ENCODE measurements around the gene DHRS7B. TPM values are rescaled to one million over a fixed set of nuclear protein-coding genes. Genes with fewer than 3 reads are reported as not detected.

DHRS7B gene
- total and polyA plus RNA-seq, 2 donors (not counting 1 experiment from before 2014, with no cell fraction given), result 15.5 to 21.5 TPM

- Histone ChIP-seq H4K20me1 (ENCODE audit: control insufficient read depth, extremely low read depth, insufficient read depth, low read length) (peaks cover 2% of the 10 kb centered on the region), H3K27ac (ENCODE audit: insufficient read depth, low read length) (no peak overlapping the region), H3K79me2 (ENCODE audit: control insufficient read depth, insufficient read depth, low read length) (peaks cover 85% of the 10 kb centered on the region), H3K27me3 (ENCODE audit: control insufficient read depth, insufficient read depth, low read length) (no peaks in the 10 kb centered on the region), H3K36me3 (ENCODE audit: control insufficient read depth, insufficient read depth, low read length) (peaks cover 8% of the 10 kb centered on the region), H2AFZ (ENCODE audit: low read length) (no peak overlapping the region), H3K4me3 (replicated peaks in 1 of 4; ENCODE audit: control extremely low read depth in 1 of 4, insufficient read depth in 1 of 4, low read depth in 3 of 4, low read length in 4 of 4) (no peak overlapping the region), H3K4me2 (ENCODE audit: extremely low read depth, insufficient read depth, low read length) (no peak overlapping the region), H3K4me1 (ENCODE audit: control insufficient read depth, extremely low read depth, insufficient read depth, low read length) (no peaks in the 10 kb centered on the region), H3K9ac (ENCODE audit: insufficient read depth, low read length) (no peak overlapping the region), H3K9me3 (ENCODE audit: control insufficient read depth, insufficient read depth, low read depth, low read length) (no peaks in the 10 kb centered on the region)
- TF ChIP-seq CTCF (conservative IDR thresholded peaks at IDR 0.05 in 1 of 2, IDR thresholded peaks at IDR 0.05 in 1 of 2; ENCODE audit: low read depth in 1 of 2, low read length in 2 of 2), result no peak
- no peak for TF ChIP-seq EZH2 (IDR thresholded peaks at IDR 0.05; ENCODE audit: low read length, missing control alignments)
- DNase-seq (ENCODE audit: low read depth in 2 of 2), result no peak
Measured at GRCh38 chr17:21202512-21202911, 75.7 kb downstream of the DHRS7B start.

DNA sequence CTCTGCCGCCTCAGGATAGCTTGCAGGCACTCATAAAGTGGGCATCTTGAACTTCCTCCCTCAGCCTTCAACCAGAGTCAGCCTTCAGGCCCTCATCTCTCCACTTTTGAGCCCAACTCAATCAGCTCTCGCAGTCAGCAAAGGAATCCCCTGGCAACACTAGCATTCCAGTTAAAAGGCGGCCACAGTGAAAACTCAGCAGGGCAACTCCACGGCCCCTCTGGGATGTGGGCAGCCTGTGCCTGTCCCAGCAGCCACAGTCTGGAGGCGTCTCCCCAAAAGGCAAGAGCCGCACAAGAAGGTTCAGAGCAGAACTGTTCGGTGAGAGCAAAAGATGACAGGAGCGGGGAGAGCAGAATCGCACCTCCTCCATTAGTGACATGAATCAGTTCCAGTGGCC, 78.2 kb downstream of the DHRS7B start:
- Histone ChIP-seq H2AFZ (ENCODE audit: low read length) (no peak overlapping the region), H3K9me3 (ENCODE audit: control insufficient read depth, insufficient read depth, low read depth, low read length) (no peaks in the 10 kb centered on the region), H4K20me1 (ENCODE audit: control insufficient read depth, extremely low read depth, insufficient read depth, low read length) (peaks cover 2% of the 10 kb centered on the region), H3K27ac (ENCODE audit: insufficient read depth, low read length) (peak overlapping the region; percentile 16), H3K4me2 (ENCODE audit: extremely low read depth, insufficient read depth, low read length) (no peak overlapping the region), H3K36me3 (ENCODE audit: control insufficient read depth, insufficient read depth, low read length) (peaks cover 7% of the 10 kb centered on the region), H3K79me2 (ENCODE audit: control insufficient read depth, insufficient read depth, low read length) (peaks cover 90% of the 10 kb centered on the region), H3K9ac (ENCODE audit: insufficient read depth, low read length) (no peak overlapping the region), H3K27me3 (ENCODE audit: control insufficient read depth, insufficient read depth, low read length) (no peaks in the 10 kb centered on the region), H3K4me3 (replicated peaks in 1 of 4; ENCODE audit: control extremely low read depth in 1 of 4, insufficient read depth in 1 of 4, low read depth in 3 of 4, low read length in 4 of 4) (no peak overlapping the region), H3K4me1 (ENCODE audit: control insufficient read depth, extremely low read depth, insufficient read depth, low read length) (no peaks in the 10 kb centered on the region)
- TF ChIP-seq CTCF (conservative IDR thresholded peaks at IDR 0.05 in 1 of 2, IDR thresholded peaks at IDR 0.05 in 1 of 2; ENCODE audit: low read depth in 1 of 2, low read length in 2 of 2) (no peak), EZH2 (IDR thresholded peaks at IDR 0.05; ENCODE audit: low read length, missing control alignments) (no peak)
- no peak for DNase-seq (ENCODE audit: low read depth in 2 of 2)

DNA sequence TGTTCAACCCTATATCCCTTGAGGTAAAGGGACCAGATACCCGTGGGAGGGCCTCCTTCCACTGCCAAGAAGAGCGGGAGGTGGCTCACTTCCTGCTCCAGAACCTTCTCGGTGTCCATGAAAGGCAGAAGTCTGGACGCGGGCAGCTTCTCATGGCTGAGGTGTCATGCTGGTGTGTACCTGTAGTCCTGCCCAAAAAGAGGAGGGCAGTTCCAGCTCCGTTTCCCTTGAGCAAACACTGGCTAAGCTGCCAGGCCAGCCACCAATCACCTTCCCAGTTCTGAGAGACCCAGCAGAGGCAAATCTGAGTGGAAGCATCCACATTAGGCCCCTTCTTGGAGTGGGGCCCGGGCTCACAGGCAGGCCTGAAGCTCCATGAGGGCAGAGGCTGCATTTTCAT, 81.6 kb downstream of the DHRS7B start:
- H3K27ac ChIP-seq (ENCODE audit: insufficient read depth, low read length), result no peak overlapping the region
- TF ChIP-seq CTCF (conservative IDR thresholded peaks at IDR 0.05 in 1 of 2, IDR thresholded peaks at IDR 0.05 in 1 of 2; ENCODE audit: low read depth in 1 of 2, low read length in 2 of 2) (no peak), EZH2 (IDR thresholded peaks at IDR 0.05; ENCODE audit: low read length, missing control alignments) (no peak)
- no peak for DNase-seq (ENCODE audit: low read depth in 2 of 2)

More for the DNA sequence above, 81.6 kb downstream of the DHRS7B start:
- Histone ChIP-seq H2AFZ (ENCODE audit: low read length) (no peak overlapping the region), H3K4me1 (ENCODE audit: control insufficient read depth, extremely low read depth, insufficient read depth, low read length) (peaks cover 6% of the 10 kb centered on the region), H3K9ac (ENCODE audit: insufficient read depth, low read length) (no peak overlapping the region), H3K36me3 (ENCODE audit: control insufficient read depth, insufficient read depth, low read length) (peaks cover 10% of the 10 kb centered on the region), H3K9me3 (ENCODE audit: control insufficient read depth, insufficient read depth, low read depth, low read length) (no peaks in the 10 kb centered on the region), H3K27me3 (ENCODE audit: control insufficient read depth, insufficient read depth, low read length) (no peaks in the 10 kb centered on the region), H3K4me3 (replicated peaks in 1 of 4; ENCODE audit: control extremely low read depth in 1 of 4, insufficient read depth in 1 of 4, low read depth in 3 of 4, low read length in 4 of 4) (no peak overlapping the region), H4K20me1 (ENCODE audit: control insufficient read depth, extremely low read depth, insufficient read depth, low read length) (peaks cover 2% of the 10 kb centered on the region), H3K79me2 (ENCODE audit: control insufficient read depth, insufficient read depth, low read length) (peaks cover 90% of the 10 kb centered on the region), H3K4me2 (ENCODE audit: extremely low read depth, insufficient read depth, low read length) (no peak overlapping the region)
